ENCODE data around the gene CNTNAP2.

CNTNAP2 gene

DNA sequence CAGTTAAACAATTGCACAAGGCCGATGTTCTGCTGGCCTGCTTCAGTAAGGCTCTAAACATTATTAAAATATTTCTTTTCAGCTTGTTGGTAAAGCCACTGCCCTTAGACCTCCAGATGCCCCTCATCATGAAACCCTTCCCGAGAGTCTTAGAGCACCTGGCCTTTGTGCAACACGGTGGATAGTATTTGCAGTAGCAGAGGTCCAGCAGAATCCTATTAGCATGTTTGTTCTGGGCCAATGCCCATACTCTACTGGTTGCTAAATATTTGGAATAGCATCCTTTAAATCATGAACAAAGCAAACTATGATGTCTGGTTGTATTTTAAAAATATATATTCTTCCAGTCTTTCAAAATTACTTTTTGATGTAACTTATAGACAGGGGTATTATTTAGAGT lies 584.6 kb downstream of the CNTNAP2 start:
- no peak for DNase-seq

GRCh38 chr7:146702898-146703297 lies 586.3 kb downstream of the CNTNAP2 start:
- no peak for DNase-seq

GRCh38 chr7:146709451-146710027 lies 592.9 kb downstream of the CNTNAP2 start:
- no peak for DNase-seq

GRCh38 chr7:146713205-146713604 lies 596.6 kb downstream of the CNTNAP2 start:
- no peak for DNase-seq

GRCh38 chr7:146713934-146714333 lies 597.3 kb downstream of the CNTNAP2 start:
- no peak for DNase-seq

GRCh38 chr7:146720195-146720594 lies 603.6 kb downstream of the CNTNAP2 start:
- no peak for DNase-seq

GRCh38 chr7:146722986-146723385 lies 606.4 kb downstream of the CNTNAP2 start:
- no peak for DNase-seq

DNA sequence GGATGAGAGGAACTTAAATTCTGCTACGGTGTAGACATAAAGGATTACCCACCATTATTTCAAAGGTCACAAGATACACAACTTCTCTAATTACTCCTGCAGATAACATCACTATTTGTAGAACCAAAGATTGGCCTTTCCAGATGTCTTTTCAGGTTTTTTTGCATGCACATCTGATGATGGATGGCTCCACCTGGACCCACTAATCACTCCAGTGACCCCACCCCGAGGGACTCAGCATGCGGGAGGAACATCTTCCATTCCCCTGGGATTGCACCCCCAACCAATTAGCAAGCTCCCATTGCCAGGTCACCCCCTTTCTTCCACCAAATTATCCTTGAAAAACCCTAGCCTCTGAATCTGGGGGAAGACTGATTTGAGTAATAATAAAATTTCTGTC lies 608.9 kb downstream of the CNTNAP2 start:
- DNase-seq: no peak

DNA sequence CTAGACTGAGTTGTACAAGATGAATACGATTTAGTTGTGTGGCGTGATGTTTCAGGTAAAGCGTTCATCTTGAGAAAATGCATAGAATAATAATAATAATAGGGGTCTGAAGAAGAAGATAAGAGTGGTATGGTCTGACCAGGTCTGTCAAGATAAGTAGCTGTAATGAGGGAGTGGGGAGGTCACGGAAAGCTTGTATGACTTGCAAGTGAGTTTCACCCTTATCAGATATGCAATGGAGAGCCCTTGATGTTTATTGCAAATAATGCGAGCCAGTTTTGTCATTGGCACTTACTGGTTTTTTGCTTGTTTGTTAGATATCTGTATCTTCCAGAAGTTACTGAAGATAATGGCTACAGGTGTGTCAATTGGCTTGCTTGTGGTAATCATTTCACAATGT lies 611.5 kb downstream of the CNTNAP2 start:
- DNase-seq: no peak

GRCh38 chr7:146728611-146729010 lies 612.0 kb downstream of the CNTNAP2 start:
- no peak for DNase-seq

GRCh38 chr7:146731185-146731584 lies 614.6 kb downstream of the CNTNAP2 start:
- no peak for DNase-seq

DNA sequence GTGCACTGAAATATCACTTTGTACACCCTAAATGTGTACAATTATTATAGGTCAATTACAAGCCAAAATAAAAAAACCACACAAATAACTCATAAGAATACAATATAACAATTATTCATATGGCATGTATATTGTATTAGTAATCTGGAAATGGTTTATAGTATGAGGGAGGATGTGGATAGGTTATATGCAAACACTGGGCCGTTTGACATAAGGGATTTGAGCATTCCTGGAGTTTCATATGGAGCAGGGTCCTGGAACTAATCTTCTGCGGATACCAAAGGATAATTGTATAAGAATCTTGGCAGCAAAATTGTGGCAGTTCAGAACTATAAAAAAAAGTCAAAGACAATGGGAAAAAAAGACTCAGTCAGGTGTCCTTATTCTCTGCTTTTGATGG lies 619.4 kb downstream of the CNTNAP2 start:
- DNase-seq: no peak

- DNase-seq: peak in 1 of 2 experiments; percentile 55
Measured at GRCh38 chr7:146736446-146737190, 620.0 kb downstream of the CNTNAP2 start.

DNA sequence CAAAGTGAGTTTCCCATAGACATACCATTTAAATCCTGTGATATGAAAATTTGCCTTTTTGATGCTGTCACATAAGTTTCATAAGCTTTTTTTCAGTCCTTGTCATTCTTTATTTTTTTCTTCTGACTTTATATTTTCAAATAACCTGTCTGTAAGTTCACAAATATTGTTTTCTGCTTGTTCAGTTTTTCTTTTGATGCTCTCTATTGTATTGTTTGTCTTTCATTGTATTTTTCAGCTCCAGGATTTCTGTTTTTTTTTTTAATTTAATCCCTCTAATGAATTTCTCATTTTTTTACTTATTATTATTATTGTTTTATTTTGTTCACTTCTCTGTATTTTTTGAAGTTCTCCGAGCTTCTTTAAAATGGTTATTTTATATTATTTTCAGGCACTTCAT lies 623.4 kb downstream of the CNTNAP2 start:
- no peak for DNase-seq

DNA sequence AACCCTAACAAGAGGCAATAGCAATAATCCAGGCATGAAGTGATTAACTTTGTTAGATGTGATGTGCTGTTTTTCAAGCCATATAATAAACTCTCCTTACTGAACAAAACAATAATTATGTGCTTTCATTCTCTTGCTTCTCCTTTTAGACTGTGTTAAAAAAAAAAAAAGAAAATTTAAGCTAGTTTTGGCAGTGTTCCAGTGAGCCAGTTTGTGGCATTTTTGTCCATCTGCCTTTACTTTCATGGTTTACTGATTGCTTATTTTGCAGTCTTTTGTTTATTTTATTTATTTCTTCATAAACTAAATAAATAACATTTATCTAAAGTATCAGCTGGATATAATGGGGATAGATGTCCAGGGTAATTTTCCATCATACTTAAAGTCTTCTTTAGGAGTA lies 625.3 kb downstream of the CNTNAP2 start:
- DNase-seq: no peak

GRCh38 chr7:146754385-146754784 lies 637.8 kb downstream of the CNTNAP2 start:
- DNase-seq: no peak

- DNase-seq: peak; percentile 18 to 26
Measured at GRCh38 chr7:146755585-146755984, 639.0 kb downstream of the CNTNAP2 start.

GRCh38 chr7:146764458-146764857 lies 647.9 kb downstream of the CNTNAP2 start:
- no peak for DNase-seq

GRCh38 chr7:146768957-146769356 lies 652.4 kb downstream of the CNTNAP2 start:
- no peak for DNase-seq

- DNase-seq: peak; percentile 16 to 59
Measured at GRCh38 chr7:146772601-146773000, 656.0 kb downstream of the CNTNAP2 start.

DNA sequence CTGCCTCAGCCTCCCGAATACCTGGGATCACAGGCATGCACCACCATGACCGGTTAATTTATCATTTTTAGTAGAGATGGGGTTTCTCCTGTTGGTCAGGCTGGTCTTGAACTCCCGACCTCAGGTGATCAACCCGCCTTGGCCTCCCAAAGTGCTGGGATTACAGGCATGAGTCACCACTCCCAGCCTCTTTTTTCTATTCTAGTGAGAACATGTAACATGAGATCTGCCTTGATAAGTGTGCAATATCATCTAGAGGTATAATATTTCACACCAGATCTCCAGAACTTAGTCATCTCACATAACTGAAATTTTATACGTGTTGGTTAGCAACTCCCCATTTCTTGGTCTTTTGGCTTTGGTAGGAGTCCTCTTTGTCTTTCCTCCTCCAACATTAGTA lies 656.9 kb downstream of the CNTNAP2 start:
- DNase-seq: no peak

DNA sequence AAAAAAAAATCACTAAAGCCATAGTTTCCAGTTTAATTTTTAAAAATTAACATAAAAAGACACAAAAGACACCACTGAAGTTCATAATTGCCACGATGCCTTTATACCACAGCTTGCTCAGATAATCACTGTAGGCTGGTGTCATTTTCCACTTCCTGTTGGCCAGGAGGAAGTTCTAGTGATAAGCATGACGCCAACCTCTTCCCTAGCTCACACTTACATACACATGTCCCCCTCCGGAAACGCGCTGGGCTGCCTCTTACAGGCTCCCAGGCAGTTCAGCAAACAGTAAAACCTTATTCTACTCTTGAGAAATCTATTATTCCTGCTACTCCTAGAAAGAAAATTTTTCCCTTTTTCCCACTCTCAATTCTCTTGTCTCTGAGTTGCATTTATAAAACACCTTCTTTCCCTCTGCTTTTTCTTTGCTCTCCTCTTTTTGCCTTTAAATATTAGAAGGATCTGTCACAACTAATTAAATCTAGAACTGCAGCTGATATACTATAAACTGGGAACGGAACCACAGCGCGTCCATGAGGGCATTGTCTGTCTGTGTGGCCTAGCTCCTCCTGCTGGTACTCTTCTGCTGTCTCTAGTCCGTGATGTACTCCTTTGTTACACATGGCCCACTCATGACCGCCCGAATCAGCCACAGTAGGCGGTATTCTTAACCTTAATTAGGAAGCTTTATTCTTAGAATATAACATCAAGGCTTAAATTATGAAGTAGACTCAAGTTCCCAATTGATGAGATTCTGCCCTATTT lies 664.9 kb downstream of the CNTNAP2 start:
- DNase-seq: no peak

DNA sequence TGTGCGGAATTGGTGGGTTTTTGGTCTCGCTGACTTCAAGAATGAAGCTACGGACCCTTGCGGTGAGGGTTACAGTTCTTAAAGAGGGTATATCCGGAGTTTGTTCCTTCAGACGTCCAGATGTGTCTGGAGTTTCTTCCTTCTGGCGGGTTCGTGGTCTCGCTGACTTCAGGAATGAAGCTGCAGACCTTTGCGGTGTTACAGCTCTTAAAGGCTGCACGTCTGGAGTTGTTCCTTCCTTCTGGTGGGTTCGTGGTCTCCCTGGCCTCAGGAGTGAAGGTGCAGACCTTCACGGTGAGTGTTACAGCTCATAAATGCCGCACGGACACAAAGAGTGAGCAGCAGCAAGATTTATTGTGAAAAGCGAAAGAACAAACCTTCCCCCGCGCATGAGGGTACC lies 670.7 kb downstream of the CNTNAP2 start:
- no peak for DNase-seq

DNA sequence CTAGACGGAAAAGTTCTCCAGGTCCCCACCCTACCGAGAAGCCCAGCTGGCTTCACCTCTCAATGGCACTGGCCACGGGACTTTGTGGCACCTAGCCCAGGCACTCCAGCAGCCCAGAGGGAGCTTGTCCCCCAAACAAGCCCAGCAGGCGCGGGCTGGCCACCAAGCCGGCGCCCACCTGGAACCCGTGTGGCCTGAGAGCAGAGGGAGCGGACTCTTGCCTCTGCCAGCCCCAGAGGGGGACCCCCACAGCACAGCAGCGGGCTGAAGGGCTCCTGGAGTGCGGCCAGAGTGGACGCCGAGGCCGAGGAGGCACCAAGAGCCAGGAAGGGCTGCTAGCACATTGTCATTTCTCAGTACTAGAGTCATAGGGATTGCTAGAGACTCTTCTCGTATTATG lies 671.4 kb downstream of the CNTNAP2 start:
- DNase-seq: no peak
